NCI-H526 treated with DMSO at 0.1 percent for 48 hours (cell line): ENCODE results near the gene PCBP2.

Experiments used
- DNase-seq: peaks from one replicate; lab custom pipeline; 2025; lab: John Stamatoyannopoulos, UW

Gene PCBP2

GRCh38 chr12:53493610-53494391, 41.9 kb downstream of the PCBP2 start:
- no peak for DNase-seq

DNA sequence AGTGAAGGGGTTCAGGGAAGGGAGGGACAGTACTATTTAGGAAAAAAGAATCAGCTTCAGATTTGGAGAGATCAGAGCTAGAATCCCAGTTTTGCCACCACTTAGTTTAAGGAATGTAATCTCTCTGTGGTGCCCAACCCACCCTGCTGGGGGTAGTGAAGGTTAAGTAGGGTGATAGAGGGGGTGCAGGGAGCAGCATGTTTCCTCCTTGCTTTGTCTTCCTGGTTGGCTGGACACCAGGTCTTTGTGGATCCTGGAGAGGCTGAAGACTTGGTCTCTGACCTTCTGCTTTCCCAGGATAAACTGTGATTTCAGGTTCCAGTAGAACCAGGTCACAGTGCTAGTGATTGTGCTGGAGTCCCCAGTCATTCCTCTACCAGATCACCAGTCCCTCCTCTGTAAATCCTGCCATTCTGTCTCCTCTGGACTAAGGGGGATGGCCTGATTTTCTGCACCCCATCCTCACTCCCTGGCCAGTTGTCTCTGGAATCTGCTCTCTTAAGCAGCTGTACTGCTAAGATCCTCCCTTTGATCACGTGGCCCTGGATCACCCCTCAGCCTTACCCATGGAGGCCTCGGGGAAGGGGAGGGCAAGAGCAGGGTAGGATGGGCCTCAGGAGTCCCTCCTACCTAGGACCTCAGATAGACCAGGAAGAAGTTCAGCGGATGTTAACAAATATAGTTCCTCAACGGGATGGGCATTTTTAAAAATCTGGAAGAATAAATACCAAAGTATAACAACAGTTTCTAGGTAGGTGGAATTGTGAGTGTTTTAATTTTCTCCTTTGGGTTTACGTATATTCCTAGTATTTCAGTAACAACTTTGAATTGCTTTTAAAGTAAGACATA, 44.2 kb downstream of the PCBP2 start:
- no peak for DNase-seq

DNA sequence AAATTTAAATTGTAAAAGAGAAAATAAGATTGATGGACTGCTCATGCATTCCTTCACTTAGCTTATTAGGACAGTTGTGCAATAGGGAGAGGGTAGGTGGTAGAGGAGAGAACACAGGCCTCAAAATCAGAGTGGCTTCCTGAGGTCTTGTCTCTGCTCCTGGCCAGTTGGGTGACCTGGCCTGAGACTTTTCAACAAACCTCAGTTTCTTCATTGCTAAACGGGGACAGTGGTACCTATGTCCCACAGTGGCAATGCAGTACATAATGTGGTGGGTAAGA, 44.8 kb downstream of the PCBP2 start:
- no peak for DNase-seq

GRCh38 chr12:53497461-53497860, 45.6 kb downstream of the PCBP2 start:
- no peak for DNase-seq

DNA sequence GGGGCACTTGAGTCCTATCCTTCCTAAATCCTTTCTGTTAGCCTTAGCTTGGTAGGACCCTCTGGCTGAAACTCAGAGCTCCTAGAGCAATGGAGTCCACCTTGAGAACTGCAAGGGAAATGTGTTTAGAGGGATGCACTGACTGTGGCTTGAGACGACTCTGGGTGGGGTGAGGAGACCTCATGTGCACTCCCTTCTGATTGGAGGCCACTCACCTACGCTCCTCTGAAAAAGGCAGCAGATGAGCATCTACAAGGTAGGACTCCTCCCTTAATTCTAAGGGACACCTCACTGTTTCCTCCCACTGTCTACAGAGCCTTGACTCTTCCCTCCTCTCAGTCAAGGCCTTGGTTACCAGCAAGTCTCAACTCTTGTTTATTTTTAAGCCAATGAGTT, 46.3 kb downstream of the PCBP2 start:
- no peak for DNase-seq

GRCh38 chr12:53499266-53500141, 47.6 kb downstream of the PCBP2 start, which contains the start of gene MAP3K12:
Gene MAP3K12 (minus strand): TSS chr12:53499458. CDS start chr12:53487391, 12,067 bp downstream.
- peak; percentile 14 for DNase-seq

DNA sequence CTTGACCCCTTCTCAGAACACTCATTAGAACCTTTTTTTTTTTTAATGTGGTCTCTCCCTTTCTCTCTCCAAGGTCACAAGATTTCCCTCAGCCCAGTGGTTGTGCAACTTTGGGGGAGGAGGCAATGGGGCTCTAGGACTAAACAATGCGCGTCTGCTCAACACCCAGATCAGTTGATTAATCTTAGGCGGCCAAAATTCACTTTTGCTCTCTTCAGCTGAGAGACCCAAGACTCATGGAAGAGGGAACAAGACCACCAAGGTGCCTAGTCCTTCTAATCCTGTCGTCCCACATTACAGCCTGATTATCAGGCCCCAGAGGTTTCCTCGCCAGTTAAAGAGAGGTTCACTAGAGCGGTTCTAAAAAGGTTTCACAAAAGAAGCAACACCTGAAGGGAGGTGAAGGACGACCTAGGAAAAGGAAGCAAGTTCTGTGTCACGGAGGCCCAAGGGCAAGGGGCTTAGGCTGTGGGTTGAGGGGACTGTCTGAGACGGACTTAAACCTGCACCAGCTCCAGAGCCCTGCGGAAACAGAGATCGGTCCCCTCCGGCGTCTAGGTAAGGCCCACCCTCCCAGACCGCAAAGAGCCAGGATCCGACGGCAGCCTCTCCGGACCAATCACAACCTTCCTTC, 48.4 kb downstream of the PCBP2 start:
- DNase-seq = no peak

DNA sequence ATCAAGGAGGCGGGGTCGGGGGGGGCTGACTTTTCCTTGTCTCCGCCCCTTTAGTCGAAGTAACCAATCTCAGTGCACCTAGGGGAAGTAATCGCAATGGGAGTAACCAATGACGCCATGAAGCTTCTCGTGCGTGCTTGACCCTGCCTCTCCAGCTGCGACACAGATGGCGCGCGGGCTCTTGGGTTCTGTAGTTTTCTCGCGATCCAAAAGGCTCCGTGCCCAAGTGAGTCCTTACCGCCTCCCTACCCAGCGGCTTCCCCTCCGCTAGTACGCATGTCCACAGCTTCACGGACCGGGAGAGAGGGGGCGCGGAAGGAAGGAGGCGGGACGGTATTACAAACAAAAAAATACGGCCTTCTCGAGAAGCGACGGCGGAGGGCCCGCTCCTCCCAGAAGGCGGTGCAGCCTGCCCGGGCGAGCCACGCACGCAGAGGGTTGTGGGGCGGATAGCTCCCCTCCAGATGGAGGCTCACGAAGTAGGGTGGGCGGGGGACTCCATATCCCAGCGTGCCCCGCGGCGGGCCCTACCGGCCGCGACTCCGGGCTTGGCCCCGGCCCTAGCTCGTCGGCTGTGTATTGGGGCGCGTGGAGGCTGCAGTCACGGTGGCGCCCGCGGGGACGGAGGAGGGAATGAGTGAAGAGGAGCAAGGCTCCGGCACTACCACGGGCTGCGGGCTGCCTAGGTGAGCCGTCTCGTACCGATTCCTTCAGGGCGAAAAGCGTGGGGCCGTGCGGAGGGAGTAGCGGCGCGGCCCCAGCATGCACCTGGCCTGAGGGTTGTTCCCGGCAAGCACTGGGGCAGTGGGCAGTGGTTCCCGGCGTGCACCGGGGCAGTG, 49.1 kb downstream of the PCBP2 start, which contains the start of gene TARBP2:
Gene TARBP2, plus strand, starts transcription at position 508 of the 839 bp plus-strand sequence. Its CDS starts 126 bp downstream, at position 634.
- DNase-seq = peak; percentile 99

DNA sequence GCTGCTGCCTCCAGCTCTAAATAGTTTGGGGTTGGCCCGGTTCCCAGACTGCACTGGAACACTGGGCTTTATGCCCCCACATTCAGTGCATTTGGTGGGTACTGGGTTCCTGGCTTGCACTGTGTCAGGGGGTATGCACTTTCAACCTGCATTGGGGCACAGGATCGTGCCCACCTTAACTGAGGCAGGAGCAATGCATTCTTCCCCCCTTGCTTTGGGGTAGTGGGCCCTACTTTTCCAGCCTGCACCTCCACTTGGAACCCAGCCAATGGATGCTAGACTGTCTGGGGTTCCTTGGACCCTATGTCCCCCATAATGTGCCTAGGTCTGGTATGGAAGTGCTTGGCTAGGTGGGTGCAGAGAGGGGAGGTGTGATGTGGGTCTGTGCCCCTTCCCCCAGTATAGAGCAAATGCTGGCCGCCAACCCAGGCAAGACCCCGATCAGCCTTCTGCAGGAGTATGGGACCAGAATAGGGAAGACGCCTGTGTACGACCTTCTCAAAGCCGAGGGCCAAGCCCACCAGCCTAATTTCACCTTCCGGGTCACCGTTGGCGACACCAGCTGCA, 49.8 kb downstream of the PCBP2 start:
- DNase-seq = no peak

DNA sequence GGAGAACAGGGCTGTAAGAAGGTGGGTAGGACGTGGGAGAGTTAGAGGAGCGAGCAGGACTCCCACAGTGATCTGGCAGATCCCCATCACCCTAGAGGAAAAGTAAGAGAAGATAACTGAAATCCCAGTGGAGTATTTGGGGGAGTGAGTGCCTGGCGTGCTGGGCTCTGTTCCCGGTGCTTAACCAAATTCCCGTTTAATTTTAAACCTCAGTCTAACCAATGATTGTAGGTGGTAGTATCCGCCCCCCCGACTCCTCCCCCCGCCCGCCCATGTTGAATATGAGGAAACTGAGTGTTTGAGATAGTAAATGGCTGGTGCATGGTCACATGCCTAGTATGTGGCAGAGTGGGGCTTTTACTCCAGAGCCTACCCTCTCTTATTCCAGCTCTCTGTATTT, 50.4 kb downstream of the PCBP2 start:
- no peak for DNase-seq

- DNase-seq = no peak
Measured at GRCh38 chr12:53502983-53503728, 51.3 kb downstream of the PCBP2 start.

- no peak for DNase-seq
Measured at GRCh38 chr12:53504004-53504920, 52.4 kb downstream of the PCBP2 start.

DNA sequence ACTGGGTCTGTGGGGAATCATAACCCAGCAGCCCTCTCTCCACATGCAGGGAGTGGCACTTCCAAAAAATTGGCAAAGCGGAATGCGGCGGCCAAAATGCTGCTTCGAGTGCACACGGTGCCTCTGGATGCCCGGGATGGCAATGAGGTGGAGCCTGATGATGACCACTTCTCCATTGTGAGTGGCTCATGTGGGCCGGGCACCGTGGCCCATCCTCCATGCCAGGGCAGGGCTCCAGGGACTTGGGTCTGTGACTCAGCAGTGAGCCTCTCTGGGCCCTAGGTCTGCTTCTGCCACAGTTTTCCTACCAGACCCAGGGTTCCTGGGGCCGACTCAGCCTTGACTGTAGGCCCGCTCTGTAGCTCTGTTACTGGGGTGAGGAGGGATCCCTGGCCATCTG, 53.2 kb downstream of the PCBP2 start:
- no peak for DNase-seq

GRCh38 chr12:53505555-53506449, 53.9 kb downstream of the PCBP2 start:
- no peak for DNase-seq

DNA sequence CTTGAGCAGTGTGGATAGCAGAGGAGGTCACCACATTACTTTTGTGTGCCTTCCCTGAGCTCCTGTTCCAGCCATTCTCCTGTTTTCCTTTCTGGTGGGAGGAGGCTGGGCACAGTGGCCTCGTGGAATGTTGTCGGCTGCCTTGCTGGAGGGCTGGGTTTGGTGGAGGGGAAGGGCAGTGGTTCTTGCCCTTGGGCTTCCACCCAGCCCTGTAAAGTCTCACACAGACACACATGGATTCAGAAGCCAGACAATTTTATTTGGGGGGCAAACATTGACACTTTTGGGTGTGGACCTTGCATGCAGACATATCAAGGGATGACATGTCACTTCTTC, 54.5 kb downstream of the PCBP2 start:
- no peak for DNase-seq

GRCh38 chr12:53506881-53507602, 55.1 kb downstream of the PCBP2 start, which contains the start of gene NPFF:
Gene NPFF (minus strand): TSS chr12:53507484. CDS start chr12:53507474, 10 bp downstream.
- DNase-seq = no peak

DNA sequence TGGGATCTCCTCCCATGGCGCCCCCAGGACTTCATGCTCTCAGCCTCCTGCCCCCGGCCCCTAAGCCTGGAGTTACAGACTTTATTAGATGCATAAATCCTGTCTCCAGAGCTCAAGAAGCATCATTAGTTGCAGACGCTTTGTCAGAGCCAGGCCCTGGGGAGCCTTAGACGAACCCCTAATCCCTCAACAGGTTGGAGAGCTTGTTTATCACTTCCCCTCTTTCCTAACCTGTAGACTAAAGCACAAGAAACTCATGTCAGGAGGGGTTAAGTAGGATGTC, 55.6 kb downstream of the PCBP2 start:
- no peak for DNase-seq
